ENCODE measurements around the gene DGKZ.

DNA sequence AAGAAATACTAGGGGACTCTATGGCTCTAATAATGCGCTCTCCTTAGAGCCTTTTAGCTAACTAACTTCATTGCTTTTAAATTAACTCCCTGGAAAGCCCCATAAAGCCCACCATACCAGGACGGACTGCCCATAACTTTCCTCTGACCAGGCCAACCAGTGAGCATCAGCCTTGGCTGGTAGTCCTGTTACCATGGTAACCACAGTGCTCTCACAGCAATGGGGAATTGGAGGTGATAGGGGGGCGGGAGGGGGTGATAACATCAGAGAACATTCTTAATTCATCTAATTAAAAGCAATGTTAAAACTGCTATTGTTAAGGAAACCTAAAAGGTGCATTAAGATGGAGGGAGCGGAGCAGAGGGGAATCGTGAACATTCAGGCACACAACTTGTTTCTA lies 71.5 kb downstream of the DGKZ start:
- no peak for TF ChIP-seq POLR2A (IDR thresholded peaks at IDR 0.05)
- no peak for TF ChIP-seq CTCF (IDR thresholded peaks at IDR 0.05)
